ENCODE data around the gene ZNF444. TPM values are rescaled to one million over a fixed set of nuclear protein-coding genes. Genes with fewer than 3 reads are reported as not detected.
A peak's percentile ranks its signal among the peaks of the same experiment; 100 is the strongest.
"Not testable (repeated sequence)": the region's sequence is repeated elsewhere in the genome, so short reads cannot be mapped to it uniquely, and the experiment has no call there.

Gene ZNF444
- polyA plus RNA-seq (ENCODE audit: insufficient read length in 10 of 10), result 10 to 100 TPM; 12.1 to 19.4 (median 15.5) TPM
- long read RNA-seq, donor 1, partial matches to known transcripts, result 6 of 10 reads
- long read RNA-seq, donor 1, other reads (novel, unspliced or antisense), result 0 of 10 reads
- long read RNA-seq, donor 2, partial matches to known transcripts, result 0 of 4 reads
- long read RNA-seq, donor 2, other reads (novel, unspliced or antisense), result 0 of 4 reads
- long read RNA-seq, donor 3, result 0 reads
- long read RNA-seq, donor 4, full-length matches to known transcripts, result 3 of 3 reads
- long read RNA-seq, donor 4, partial matches to known transcripts, result 0 of 3 reads
- long read RNA-seq, donor 4, other reads (novel, unspliced or antisense), result 0 of 3 reads
- long read RNA-seq, donor 5, partial matches to known transcripts, result 0 of 5 reads
- long read RNA-seq, donor 5, other reads (novel, unspliced or antisense), result 0 of 5 reads
- long read RNA-seq, donor 6, partial matches to known transcripts, result 0 of 6 reads
- long read RNA-seq, donor 6, other reads (novel, unspliced or antisense), result 0 of 6 reads
- long read RNA-seq, donor 7, full-length matches to known transcripts, result 3 of 3 reads
- long read RNA-seq, donor 7, partial matches to known transcripts, result 0 of 3 reads
- long read RNA-seq, donor 7, other reads (novel, unspliced or antisense), result 0 of 3 reads
- long read RNA-seq, donor 8, partial matches to known transcripts, result 0 of 5 reads
- long read RNA-seq, donor 8, other reads (novel, unspliced or antisense), result 0 of 5 reads
- long read RNA-seq, donor 9, result 0 reads

GRCh38 chr19:56140583-56141416 lies at the start of gene ZNF444:
Gene ZNF444 (plus strand): TSS chr19:56141287. CDS start chr19:56146912, 5,625 bp downstream.
- peak; percentile 99 for DNase-seq

- no peak for DNase-seq
These were observed 49.1 kb upstream of the ZNF444 start for GRCh38 chr19:56091751-56092546.

- no peak for DNase-seq
These were observed 48.1 kb upstream of the ZNF444 start for GRCh38 chr19:56092685-56093631.

GRCh38 chr19:56094449-56094848 lies 46.6 kb upstream of the ZNF444 start:
- DNase-seq, result no peak

- DNase-seq, result no peak
These were observed 44.4 kb upstream of the ZNF444 start for GRCh38 chr19:56096665-56097064.

GRCh38 chr19:56097306-56097705 lies 43.8 kb upstream of the ZNF444 start:
- DNase-seq, result no peak

GRCh38 chr19:56097776-56098175 lies 43.3 kb upstream of the ZNF444 start:
- no peak for DNase-seq

GRCh38 chr19:56098237-56098636 lies 42.9 kb upstream of the ZNF444 start:
- not testable (repeated sequence) for DNase-seq

GRCh38 chr19:56098731-56099568 lies 42.1 kb upstream of the ZNF444 start:
- DNase-seq, result no peak

- no peak for DNase-seq
These were observed 41.2 kb upstream of the ZNF444 start for GRCh38 chr19:56099638-56100539.

- no peak for DNase-seq
These were observed 40.0 kb upstream of the ZNF444 start for GRCh38 chr19:56101095-56101494.

GRCh38 chr19:56101746-56102535 lies 39.1 kb upstream of the ZNF444 start:
- DNase-seq, result no peak

- no peak for DNase-seq
These were observed 38.0 kb upstream of the ZNF444 start for GRCh38 chr19:56103027-56103614.

GRCh38 chr19:56104423-56104822 lies 36.7 kb upstream of the ZNF444 start:
- DNase-seq, result no peak

GRCh38 chr19:56105090-56105701 lies 35.9 kb upstream of the ZNF444 start:
- DNase-seq, result peak in 1 of 3 donors; percentile 61

GRCh38 chr19:56105831-56106396 lies 35.2 kb upstream of the ZNF444 start:
- not testable (repeated sequence) for DNase-seq
